Effector CD4-positive, alpha-beta T cell (primary cell): ENCODE data around the gene LRP6.
"Not testable (repeated sequence)": the region's sequence is repeated elsewhere in the genome, so short reads cannot be mapped to it uniquely, and the experiment has no call there.

Experiments used
- DNase-seq: peaks from one replicate; pipeline ENCODE4 v3.0.0-alpha.2; 2020

Gene LRP6

DNA sequence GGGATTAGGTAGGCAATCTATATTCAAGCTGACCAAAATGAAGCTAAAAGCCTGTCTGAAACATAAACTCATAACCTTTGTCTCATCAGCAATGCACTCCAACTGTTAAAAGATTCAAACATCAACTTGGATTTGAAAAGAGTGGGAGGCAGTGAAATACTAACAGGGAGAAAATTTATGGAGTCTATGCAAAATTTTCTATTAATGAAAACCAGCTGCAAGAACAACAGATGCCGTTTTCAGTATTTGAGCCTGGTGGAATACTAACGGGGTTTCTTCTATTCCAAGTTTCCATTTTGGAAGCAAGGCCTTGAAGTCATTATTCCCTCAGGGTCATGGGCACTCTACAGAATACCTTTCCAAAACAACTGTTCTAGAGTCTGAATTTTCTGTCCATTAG is 88.3 kb downstream of the LRP6 start:
- DNase-seq, result no peak

DNA sequence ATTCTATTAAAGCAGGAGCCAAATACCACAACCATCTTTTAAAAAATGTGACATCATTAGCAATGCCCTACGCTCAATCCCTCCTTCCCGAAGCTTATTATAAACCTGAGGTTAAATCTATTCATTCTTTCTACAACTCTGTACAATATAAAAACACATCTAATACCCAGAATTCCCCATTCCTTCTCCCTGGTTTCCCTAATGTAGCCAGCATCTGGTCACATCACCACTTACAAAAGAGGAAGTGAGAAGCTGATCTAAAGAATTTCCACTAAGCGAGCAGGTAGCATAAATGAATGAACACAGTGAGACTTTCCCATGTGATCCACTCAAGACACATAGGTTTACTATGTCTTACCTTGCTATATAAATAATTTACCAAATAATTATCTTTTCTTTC is 90.4 kb downstream of the LRP6 start:
- no peak for DNase-seq

DNA sequence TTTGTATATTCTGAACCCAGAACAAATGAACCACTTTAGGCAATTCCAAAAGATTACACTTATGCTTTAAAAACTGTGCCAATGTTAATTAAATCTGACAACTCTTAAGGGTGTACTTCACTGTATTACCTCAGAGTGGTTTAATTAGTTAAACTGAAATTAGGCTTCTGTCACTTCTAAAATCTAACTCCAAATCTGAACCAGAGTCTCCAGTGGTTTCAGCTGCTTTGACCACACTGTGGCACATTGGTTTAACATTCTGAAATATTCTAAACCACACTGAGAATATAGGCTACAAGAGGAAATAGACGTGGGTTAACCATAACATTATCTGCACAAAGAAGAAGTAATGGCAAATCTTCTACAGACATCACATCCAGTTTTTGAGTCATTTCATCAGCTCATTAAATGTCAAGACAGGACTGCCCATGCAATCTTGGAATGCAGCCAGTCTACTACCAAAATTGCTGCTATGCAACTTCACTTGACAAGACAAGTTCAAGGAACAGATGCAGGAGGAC is 94.8 kb downstream of the LRP6 start:
- no peak for DNase-seq

DNA sequence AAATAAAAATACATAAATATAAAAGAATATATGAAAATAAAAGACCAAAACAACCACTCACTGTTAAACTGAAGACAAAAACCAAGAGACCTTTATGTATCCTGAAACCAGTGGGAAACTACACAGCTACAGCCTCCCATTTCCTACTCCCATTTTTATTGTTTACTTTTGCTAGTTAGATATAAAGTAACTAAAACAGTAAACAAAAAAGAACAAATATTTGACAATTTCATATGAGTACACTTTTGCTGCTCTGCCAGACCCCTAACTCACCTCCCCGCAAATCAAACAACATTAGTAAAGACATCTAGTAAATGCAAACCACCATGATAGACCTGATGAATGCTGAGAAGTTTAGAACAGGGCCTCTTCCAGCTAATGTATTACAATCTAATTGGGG is 99.0 kb downstream of the LRP6 start:
- DNase-seq, result no peak

DNA sequence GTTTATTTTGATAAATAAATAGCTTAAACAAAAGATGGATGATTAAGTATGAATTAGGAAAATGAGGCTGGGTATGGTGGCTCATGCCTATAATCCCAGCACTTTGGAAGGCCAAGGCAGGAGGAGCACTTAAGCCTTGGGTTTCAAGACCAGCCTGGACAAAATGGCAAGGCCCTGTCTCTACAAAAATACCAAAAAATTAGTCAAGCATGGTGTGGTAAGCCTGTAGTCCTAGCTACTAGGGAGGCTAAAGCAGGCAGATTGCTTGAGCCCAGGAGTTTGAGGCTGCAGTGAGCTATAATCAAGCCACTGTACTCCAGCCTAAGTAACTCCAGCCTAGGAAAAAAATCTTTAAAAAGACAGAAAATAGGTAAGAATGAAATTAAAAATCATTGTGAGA is 100.1 kb downstream of the LRP6 start:
- no peak for DNase-seq

DNA sequence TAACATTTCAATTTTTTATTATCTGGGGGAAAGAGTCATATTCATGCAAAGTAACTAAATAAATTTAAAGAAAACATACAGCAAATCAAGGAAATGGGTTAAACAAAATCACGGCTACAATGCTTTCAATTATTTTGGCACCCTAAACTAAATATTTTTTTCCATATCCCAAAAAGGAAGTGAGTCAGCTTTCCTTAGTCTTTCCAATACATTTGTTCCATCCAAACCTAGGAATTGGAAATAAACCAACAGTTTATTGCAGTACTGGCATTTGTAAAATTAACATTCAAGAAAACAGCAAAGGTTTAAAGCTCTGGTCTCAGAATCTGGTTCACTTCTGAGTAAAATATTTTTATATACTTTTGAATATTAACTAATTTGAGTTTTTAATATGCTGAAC is 106.9 kb downstream of the LRP6 start:
- DNase-seq, result no peak

DNA sequence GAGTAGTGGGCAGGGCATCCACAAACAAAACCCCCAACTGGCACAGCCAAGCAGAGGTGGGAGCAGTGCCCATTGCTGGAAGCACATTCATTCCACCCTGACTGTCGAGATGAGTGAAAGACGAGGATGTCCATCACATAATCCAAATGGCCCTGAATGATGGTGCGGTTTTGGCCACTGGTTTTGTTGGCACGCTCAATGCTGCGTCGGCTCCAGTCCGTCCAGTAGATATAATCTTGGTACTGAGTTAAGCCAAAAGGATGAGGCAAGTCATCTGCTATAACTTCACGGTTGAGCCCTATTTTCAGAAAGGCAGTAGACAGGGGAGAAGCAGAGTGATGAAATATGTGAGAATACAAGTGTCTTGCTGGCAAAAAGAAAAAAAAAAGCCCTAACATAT is 108.0 kb downstream of the LRP6 start:
- DNase-seq, result no peak

DNA sequence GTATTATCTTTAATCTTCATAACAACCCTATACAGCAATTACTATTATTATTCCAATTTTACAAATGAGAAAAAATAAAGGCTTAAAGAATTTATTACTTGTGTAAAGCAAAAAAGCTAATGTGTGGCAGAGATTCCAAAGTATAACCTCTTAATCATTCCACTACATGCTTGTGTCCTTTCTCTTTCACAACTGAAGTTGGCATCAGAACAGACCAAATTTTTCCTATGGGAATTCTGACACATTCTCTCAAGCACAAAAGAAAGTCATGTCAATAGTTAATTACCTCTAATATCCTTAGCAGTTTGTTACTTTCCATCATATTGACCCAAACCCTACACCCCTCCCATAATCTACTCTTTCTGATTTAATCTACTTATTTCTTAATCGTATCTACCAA is 109.4 kb downstream of the LRP6 start:
- no peak for DNase-seq

DNA sequence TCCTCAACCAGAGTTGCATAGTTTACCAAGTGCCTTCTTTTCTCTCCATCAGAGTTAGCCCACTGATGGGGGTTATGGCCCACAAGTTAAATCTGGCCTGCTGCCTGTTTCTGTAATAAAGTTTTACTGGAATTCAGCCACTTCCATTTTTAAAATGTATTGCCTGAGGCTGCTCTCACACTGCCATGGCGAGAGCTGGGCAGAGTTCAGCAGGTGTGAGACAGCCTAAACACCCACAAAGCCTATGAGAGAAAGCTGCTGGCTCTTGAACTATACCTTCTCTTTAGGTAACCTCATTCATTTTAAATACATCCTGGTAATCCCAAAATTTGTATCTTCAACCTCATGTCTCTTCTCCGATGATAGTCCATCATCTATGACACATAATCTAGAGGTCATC is 110.0 kb downstream of the LRP6 start:
- no peak for DNase-seq

DNA sequence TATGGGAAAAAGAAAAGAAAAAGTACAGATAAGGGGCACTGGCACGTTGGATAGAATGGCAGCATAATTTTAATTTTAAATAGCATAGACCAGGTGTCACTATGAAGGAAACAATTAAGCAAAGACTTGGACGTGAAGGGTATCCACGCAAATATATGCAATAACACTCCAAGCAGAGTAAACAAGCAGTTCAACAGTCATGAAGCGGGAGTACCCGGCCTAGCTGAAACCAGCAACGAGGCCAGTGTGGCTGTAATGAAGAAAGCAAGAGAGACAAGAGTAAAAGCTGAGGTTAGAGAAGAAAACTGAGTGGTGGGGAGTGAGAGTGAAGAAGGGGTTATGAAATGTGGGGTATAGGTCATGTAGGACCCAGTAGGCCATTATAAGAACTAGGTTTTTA is 110.7 kb downstream of the LRP6 start:
- no peak for DNase-seq

DNA sequence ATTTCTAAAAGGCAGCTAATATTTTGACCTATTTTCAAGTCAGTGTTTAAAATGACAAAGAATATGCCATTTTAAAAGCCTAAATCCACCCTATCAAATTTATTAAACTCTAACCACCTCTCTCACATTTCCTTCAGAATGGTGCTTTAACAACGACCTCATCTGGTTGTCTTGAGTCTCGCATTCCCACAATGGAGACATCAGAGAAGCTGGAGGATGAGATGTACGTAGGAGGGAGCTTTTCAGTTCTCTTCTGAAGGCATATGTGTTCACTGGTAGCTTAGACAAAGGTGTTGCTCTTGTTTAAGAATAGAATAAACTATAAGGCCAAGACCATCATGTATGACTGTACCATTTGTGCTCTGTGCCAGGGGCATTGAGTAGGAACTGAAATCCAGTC is 113.2 kb downstream of the LRP6 start:
- no peak for DNase-seq

DNA sequence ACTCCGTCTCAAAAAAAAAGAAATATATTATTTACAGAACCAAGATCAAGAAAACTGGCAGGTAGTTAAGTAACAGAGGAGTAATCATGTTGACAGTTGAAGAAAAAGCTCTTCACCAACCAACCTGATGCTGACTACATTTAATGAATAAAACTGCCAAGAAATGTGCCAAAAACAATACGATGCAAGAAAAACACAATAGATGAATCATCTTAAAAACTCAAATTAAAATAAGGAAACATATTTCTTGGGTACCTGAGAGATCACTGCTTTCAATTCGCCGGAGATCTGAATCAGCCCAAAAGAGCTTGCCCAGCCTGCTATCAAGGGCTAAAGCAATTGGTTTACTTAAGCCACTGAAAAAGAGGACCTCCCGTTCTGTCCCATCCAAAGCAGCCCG is 119.7 kb downstream of the LRP6 start:
- DNase-seq, result no peak

DNA sequence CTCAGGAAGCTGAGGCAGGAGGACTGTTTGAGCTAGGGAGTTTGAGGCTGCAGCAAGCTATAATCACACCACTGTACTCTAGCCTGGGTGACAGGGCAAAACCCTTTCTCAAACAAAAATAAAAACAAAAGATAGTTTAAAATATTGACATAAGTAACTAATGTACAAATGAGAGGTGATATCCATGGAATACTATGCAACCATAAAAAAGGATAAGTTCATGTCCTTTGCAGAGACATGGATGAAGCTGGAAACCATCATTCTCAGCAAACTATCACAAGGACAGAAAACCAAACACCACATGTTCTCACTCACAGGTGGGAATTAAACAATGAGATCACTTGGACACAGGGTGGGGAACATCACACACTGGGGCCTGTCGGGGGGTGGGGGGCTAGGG is 122.3 kb downstream of the LRP6 start:
- DNase-seq, result not testable (repeated sequence)

DNA sequence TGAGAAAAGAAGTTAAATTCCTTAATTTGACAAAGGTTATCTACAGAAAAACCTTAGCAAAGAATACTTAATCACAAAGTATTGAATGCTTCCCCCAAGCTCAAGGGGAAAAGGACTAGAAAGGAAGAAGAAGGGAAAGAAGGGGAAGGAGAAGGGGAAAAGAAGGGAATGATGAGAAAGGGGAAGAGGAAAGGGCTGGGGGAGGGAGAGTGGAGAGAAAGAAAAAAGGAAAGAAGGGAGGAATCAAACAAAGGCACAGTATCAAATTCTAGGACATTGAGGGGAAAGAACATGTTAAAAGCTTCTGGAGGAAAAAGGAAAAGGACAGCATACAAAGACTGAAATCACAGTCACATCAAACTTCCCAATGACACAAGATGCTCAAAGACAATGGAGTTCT is 125.8 kb downstream of the LRP6 start:
- no peak for DNase-seq

DNA sequence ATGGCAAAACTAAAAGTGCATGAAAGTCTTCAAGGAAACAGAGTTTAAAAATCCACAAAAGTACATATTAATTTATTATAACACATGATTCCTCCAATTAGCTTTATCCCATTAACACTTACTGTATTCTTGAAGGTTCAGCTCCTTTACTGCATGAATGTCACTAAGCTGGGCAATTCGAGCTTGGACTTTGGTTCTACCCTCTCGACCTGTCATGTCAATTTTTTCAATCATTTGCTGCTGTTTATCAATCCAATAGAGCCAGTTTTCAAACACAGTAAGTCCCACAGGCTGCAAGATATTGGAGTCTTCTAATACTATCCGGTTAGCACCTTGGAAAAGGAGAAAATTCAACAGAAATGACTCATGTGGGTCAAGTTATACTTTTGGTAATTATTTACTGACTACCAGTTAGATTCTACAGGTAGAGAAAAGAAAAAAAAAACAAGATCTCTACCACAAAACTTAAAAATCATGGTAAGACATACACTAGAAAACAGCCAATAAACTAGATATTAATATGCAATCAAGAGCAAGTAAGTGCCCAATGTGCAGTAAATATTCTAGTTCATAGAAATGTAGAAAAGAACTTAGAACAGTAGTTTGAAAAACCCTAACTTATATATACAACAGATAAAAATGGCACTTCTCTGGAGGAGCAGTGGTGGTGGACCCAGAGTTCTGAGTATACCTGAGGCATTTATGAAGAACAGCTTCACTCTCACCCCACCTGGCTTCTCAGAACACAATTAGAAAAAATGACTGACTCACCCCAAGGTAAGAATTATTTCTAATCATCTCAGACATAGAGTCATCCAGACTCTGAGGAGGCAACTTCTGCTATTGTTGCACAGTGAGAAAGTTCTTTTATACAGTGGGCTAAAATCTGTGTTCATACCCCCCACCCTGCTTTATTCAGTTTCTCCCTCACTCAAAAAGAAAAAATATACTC is 128.4 kb downstream of the LRP6 start:
- no peak for DNase-seq

DNA sequence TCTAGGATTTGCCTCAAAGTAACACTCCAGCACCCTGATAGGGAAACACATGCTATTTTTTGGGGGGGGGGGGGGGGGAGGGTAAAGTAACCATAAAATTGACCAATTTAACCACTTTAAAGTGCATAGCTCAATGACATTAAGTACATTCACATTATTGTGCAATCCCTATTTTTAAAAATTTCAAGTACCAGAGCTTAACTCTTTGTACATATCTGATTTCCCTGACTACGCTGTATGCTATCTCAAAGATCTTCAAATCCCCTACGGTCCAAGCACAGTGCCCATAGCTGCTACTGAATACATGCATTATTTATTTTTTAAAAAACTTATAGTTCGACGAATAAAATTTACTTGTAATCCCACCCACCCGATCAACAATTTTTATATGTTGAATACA is 133.1 kb downstream of the LRP6 start:
- no peak for DNase-seq

DNA sequence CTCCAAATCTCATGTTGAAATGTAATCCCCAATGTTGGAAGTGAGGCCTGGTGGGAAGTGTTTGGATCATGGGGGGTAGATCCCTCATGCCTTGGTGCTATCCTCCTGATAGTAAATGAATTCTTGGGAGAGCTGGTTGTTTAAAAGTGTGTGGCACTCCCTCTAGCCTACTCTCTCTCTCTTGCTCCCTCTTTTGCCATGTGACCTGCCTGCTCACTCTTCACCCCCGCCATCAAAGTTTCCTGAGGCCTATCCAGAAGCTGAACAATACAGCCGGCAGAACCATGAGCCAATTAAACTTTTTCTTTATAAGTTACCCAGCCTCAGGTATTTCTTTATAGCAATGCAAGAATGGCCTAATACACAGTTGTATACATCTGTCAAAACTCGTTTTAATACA is 133.6 kb downstream of the LRP6 start:
- DNase-seq, result no peak

DNA sequence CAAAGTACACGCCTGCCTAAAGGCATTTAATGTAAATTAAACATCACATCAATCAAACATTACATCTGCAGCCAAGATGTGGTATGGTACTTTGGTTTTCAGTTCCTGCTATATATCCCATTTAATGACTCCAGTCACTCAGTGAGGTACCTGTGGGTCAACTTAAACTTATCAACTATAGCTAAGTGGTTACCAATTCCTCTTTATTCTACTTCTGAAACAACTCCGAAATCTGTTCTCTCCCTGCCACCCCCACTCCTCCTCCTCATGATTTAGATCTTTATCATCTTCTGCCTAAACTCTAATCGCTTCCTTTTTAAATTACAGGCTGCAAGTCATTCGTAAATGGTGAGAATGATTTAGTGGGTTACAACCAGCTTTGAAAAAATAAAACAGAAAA is 138.2 kb downstream of the LRP6 start:
- no peak for DNase-seq

DNA sequence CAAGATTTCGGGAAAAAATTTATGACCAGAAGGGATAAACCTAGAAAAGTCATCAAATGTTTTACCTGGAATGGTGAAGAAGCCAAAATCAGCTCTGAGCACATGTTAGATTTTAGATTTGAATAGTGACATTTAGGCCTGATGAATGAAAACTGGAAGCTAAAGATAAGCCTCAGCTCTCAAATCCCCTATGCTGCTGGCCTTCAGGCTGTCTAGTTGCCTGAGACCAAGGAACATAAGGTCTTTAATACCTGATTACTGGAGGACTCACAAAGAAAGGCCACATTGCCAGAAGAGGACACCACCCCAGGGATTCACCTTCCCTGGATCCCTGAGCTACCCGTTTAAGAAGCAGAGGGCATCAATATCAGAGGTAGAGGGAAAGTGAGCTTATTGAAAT is 139.5 kb downstream of the LRP6 start:
- DNase-seq, result no peak

DNA sequence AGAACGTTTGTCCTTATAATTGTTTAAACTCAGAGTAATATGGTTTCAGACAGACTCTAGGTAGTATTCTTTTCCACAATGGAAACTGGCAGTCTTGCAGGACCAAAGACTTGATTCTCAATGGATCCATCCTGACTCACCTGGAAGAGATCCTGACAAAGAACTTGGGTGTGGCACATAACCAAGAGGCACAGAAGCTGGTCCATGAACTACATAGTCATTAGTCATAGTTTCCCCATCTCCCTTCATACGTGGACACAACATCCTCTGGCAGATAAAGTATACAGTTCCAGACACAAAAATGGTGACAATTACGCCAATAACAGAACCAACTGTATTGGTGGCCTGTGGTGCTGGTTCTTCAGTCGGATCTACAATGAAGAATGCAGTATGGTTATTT is 140.3 kb downstream of the LRP6 start:
- no peak for DNase-seq

DNA sequence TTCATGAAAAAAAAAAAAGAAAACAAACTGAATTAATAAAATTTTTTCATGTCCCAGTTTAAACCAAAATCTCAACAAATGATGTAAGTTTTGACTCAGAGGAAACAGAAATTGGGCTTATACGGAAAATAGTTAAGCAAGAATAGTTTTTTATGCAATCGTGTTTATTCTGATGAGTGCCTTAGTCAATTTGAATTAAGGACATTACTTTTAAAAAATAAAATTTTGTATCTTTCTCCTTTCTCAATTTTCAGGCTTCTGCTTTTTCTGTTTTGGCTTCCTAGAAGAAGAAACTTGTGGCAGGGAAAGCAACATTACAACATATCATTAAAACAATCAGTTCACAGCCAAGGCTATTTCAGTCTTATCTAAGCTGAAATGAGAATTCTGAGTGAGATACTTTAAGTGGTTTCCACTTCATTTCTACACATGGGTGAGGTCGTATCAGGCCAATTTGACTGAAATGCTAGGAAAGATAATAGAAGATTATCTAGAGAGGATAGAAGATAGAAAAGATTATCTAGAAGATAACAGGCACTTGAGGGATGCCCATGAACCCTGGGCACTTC is 143.7 kb downstream of the LRP6 start:
- no peak for DNase-seq

DNA sequence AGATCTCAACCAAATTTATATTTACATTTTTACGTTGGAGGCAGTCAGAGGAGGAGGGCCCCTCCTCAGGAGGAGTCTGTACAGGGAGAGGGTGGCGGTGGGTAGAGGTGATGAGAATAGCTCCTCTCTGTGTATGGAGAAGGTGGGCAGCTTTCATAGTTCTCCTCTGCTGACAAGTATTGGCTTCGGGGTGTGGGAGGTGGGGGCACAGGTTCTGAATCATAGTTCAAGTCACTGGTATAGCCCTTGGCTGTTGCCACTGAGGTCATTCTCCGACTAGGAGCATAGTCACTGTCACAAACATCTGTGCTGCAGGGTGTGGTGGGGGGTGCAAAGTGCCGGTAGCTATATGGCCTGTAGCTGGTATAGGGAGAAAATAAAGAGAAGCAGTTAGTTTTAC is 145.8 kb downstream of the LRP6 start:
- DNase-seq, result no peak

DNA sequence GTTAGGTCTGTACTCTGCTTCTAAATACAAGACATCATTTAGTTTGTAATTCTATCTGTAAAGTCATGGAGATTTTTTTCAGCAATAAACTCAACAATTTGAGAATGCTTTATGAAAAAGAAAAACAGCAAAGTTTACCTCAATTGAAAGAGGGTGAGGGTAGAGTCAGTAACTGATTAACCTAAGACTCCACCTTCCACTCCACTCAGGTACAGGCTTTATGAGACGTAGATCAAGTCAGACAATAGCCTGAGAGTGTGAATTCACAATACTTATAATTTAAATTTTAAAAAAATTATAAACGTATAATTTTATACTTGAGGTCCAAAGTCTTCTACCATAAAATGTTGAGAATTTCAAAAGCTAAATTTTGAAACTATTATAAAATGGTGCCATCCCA is 150.2 kb downstream of the LRP6 start:
- DNase-seq, result no peak

DNA sequence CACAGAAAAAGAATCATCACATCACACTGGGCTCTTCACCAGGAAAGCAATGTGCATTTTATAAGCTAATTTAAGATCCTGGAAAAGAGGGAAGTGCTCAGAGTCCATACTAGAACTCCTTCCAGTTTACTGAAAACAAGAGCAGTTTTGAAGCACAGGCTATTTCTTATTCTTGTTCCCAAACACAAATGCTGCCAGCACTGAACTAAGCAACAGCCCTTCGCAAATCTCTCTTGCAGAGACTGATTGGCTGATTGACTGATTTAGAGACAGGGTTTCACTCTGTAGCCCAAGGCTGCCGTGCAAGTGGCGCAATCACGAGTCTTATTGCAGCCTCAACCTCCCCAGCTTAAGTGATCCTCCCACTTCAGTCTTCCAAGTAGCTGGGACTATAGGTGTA is 151.3 kb downstream of the LRP6 start:
- no peak for DNase-seq
